Natural killer cell (primary cell): ENCODE results near the gene DNA2. TPM values are rescaled to one million over a fixed set of nuclear protein-coding genes. Genes with fewer than 3 reads are reported as not detected.

Experiments used
- ATAC-seq, 3 donors: fragments of 150-1000 bp in 2 of 3; fragments of 200-7000 bp in 1 of 3; cut with Tn5 transposase; 1 replicate in 1 of 3; 2 replicates in 2 of 3; pipeline ENCODE4 v1.10.0; 2021; ENCODE audit warnings: mild to moderate bottlenecking in 2 of 3, moderate library complexity in 2 of 3
- DNase-seq, 2 donors: peaks; one replicate each; pipeline versions ENCODE4 v3.0.0 to v3.0.0-alpha.2; 2013 to 2021; ENCODE audit warnings: mixed read lengths in 1 of 2
- H3K27ac ChIP-seq: one replicate; pipeline ENCODE4 v1.5.1; 2013; ENCODE audit warnings: mild to moderate bottlenecking, low read length
- H3K27me3 ChIP-seq: one replicate; pipeline ENCODE4 v1.6.1; 2013; ENCODE audit warnings: low read length; ENCODE audit not compliant: control insufficient read depth, insufficient read depth
- H3K36me3 ChIP-seq: one replicate; pipeline ENCODE4 v1.6.1; 2013; ENCODE audit warnings: low read length; ENCODE audit not compliant: control insufficient read depth, insufficient read depth
- H3K4me1 ChIP-seq: one replicate; pipeline ENCODE4 v1.6.1; 2013; ENCODE audit warnings: low read length; ENCODE audit not compliant: control insufficient read depth, insufficient read depth
- H3K4me3 ChIP-seq: one replicate; pipeline ENCODE4 v1.5.1; 2013; ENCODE audit warnings: low read length
- H3K9me3 ChIP-seq: one replicate; pipeline ENCODE4 v1.6.1; 2013; ENCODE audit warnings: low read length; ENCODE audit not compliant: control insufficient read depth, insufficient read depth
- H3K27ac Mint-ChIP-seq, 2 donors: one replicate each; pipeline ENCODE4 v1.8.0; 2022; ENCODE audit warnings: mild to moderate bottlenecking in 2 of 2, mixed read lengths in 2 of 2, moderate library complexity in 1 of 2
- H3K27me3 Mint-ChIP-seq, 2 donors: one replicate each; pipeline ENCODE4 v1.8.0; 2022; ENCODE audit warnings: low read depth in 2 of 2, mixed read lengths in 2 of 2
- H3K36me3 Mint-ChIP-seq: one replicate; pipeline ENCODE4 v1.8.0; 2022; ENCODE audit warnings: mixed read lengths
- H3K4me1 Mint-ChIP-seq, 2 donors: one replicate each; pipeline ENCODE4 v1.8.0; 2022; ENCODE audit warnings: mixed read lengths in 2 of 2
- H3K4me3 Mint-ChIP-seq: one replicate; pipeline ENCODE4 v1.8.0; 2022; ENCODE audit warnings: mild to moderate bottlenecking, moderate library complexity, mixed read lengths
- H3K9me3 Mint-ChIP-seq, 2 donors: one replicate each; pipeline ENCODE4 v1.8.0; 2022; ENCODE audit warnings: mixed read lengths in 2 of 2
- CTCF ChIP-seq: fragments of 200-600 bp; IDR thresholded peaks from one replicate; pipeline ENCODE4 v1.8.0; 2022; ENCODE audit warnings: antibody characterized with exemption
- WGBS: methylation state at CpG from one replicate; pipeline ENCODE4 v1.1.7; 2013; ENCODE audit warnings: missing lambda C conversion rate; ENCODE audit not compliant: insufficient coverage; 5-methylcytosine and 5-hydroxymethylcytosine counted together
- intact Hi-C: fragments of 100-400 bp; cut with micrococcal nuclease; formaldehyde crosslinking; loops from one replicate; pipeline ENCODE4 v1.14.2; 2022
- total RNA-seq, 4 donors: library from RNA; stranded (reverse); fragments of 120-200 nt in 1 of 4; gene quantifications; one replicate each; pipeline versions ENCODE4 v1.2.3 to v1.2.4, GENCODE V29; 2013 to 2022

Gene DNA2
- total RNA-seq, 3 donors from 2014 or later (not counting 1 experiment from before 2014, with no cell fraction given) = 7.7 to 9.9 (median 8.6) TPM

- H3K36me3 Mint-ChIP-seq = no peaks in the 10 kb centered on the region
- no peaks in the 10 kb centered on the region for H3K4me1 ChIP-seq
- TF ChIP-seq CTCF = no peak
- H3K27me3 Mint-ChIP-seq = no peaks in the 10 kb centered on the region
- intact Hi-C loops = no loop called here
- peaks cover under 1% of the 10 kb centered on the region for H3K36me3 ChIP-seq
- H3K4me3 Mint-ChIP-seq = no peak overlapping the region
- H3K27ac ChIP-seq = no peak overlapping the region
- DNase-seq = no peak
- no peaks in the 10 kb centered on the region for H3K4me1 Mint-ChIP-seq
- ATAC-seq = no peak
- H3K27ac Mint-ChIP-seq = no peak overlapping the region
- WGBS = 100% methylated on average over 2 of the region's 6 CpGs
- H3K9me3 Mint-ChIP-seq = no peaks in the 10 kb centered on the region
- H3K9me3 ChIP-seq = no peaks in the 10 kb centered on the region
- no peaks in the 10 kb centered on the region for H3K27me3 ChIP-seq
- H3K4me3 ChIP-seq = no peak overlapping the region
These were observed 36.3 kb upstream of the DNA2 start for GRCh38 chr10:68508090-68508489.

DNA sequence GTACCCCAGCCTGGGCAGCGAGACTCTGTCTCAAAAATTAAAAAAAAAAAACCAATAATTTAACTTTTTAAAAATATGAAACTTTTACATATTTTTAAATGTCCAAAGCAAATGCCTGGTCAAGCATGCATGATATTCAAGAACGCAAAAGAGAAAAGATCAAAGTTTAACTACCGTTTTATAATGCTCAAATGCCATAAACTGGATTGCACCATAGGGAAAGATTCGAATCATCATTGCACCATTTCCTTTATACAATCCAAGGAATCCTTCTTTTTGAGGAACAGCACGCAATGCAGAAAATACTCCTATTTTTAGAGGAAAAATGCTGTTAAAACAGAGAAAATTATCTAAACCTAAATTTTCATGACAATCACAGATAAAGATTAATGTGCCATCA, 34.6 kb upstream of the DNA2 start:
- H3K9me3 ChIP-seq = no peaks in the 10 kb centered on the region
- no peak overlapping the region for H3K4me3 ChIP-seq
- H3K4me1 Mint-ChIP-seq = no peaks in the 10 kb centered on the region
- 93% methylated on average over 3 of the region's 5 CpGs for WGBS
- H3K36me3 ChIP-seq = peaks cover 9% of the 10 kb centered on the region
- TF ChIP-seq CTCF = no peak
- no peaks in the 10 kb centered on the region for H3K9me3 Mint-ChIP-seq
- H3K27me3 Mint-ChIP-seq = no peaks in the 10 kb centered on the region
- H3K27ac ChIP-seq = no peak overlapping the region
- H3K36me3 Mint-ChIP-seq = no peaks in the 10 kb centered on the region
- intact Hi-C loops = no loop called here
- no peak overlapping the region for H3K27ac Mint-ChIP-seq
- no peak overlapping the region for H3K4me3 Mint-ChIP-seq
- DNase-seq (no peak), ATAC-seq (no peak)
- no peaks in the 10 kb centered on the region for H3K27me3 ChIP-seq
- no peaks in the 10 kb centered on the region for H3K4me1 ChIP-seq

DNA sequence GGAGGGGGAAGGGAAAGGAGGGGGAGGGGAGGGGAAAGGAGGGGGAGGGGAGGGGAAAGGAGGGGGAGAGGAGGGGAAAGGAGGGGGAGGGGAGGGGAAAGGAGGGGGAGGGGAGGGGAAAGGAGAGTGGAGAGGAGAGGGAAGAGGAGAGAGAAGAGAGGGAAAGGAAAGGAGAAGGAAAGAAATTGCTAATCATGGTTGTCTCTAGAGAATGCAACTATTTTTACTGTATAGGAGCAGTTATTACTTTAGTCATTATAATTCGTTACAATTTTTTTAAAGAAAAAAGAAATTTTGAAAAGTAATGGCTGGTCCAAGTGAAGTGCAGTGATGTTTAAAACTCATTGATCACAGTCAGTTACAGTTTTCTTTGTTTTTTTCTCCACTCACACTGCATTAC, 31.1 kb upstream of the DNA2 start:
- no peak for ATAC-seq
- Mint-ChIP-seq H3K27ac (no peak overlapping the region), H3K9me3 (no peaks in the 10 kb centered on the region), H3K27me3 (no peaks in the 10 kb centered on the region), H3K4me3 (no peak overlapping the region), H3K4me1 (no peaks in the 10 kb centered on the region), H3K36me3 (peaks cover 7% of the 10 kb centered on the region)
- no peaks in the 10 kb centered on the region for H3K9me3 ChIP-seq
- no peaks in the 10 kb centered on the region for H3K27me3 ChIP-seq
- no CpG with 5 or more reads among the region's 1 CpG for WGBS
- no peak for DNase-seq
- no peak overlapping the region for H3K27ac ChIP-seq
- intact Hi-C loops = no loop called here
- no peak overlapping the region for H3K4me3 ChIP-seq
- H3K36me3 ChIP-seq = peaks cover 30% of the 10 kb centered on the region
- no peaks in the 10 kb centered on the region for H3K4me1 ChIP-seq
- TF ChIP-seq CTCF = no peak

DNA sequence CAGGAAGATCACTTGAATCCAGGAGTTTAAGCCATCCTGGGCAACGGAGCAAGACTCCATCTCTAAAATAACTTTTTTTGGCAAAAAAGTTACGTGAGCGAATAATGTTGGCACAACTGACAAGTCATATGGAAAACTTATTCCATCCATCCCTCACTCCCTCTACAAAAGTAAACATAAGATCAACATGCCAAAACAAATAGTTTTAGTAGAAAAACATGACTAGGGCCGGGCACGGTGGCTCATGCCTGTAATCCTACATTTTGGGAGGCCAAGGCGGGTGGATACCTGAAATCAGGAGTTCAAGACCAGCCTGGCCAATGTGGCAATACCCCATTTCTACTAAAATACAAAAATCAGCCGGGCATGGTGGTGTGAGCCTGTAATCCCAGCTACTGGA, 29.9 kb upstream of the DNA2 start:
- H3K36me3 ChIP-seq = peaks cover 31% of the 10 kb centered on the region
- Mint-ChIP-seq H3K4me3 (no peak overlapping the region), H3K27ac (no peak overlapping the region), H3K4me1 (no peaks in the 10 kb centered on the region), H3K27me3 (no peaks in the 10 kb centered on the region), H3K36me3 (peaks cover 7% of the 10 kb centered on the region), H3K9me3 (no peaks in the 10 kb centered on the region)
- H3K4me3 ChIP-seq = no peak overlapping the region
- ATAC-seq (no peak), DNase-seq (no peak)
- H3K4me1 ChIP-seq = no peaks in the 10 kb centered on the region
- no peaks in the 10 kb centered on the region for H3K9me3 ChIP-seq
- intact Hi-C loops = no loop called here
- TF ChIP-seq CTCF = no peak
- no peaks in the 10 kb centered on the region for H3K27me3 ChIP-seq
- 96% methylated on average over 7 of the region's 7 CpGs for WGBS
- H3K27ac ChIP-seq = no peak overlapping the region
